Neural crest cell (in vitro differentiated cells): ENCODE results near the gene DBH. TPM values are rescaled to one million over a fixed set of nuclear protein-coding genes. Genes with fewer than 3 reads are reported as not detected.
A peak's percentile ranks its signal among the peaks of the same experiment; 100 is the strongest.

Source experiments
- DNase-seq: peaks from one replicate; pipeline ENCODE4 v3.0.0; 2021; ENCODE audit warnings: low read depth, mixed read lengths, low spot score
- H3K27ac Mint-ChIP-seq: one replicate; pipeline ENCODE4 v1.8.0; 2021; ENCODE audit warnings: mild to moderate bottlenecking, mixed read lengths; ENCODE audit not compliant: unreplicated experiment
- H3K27me3 Mint-ChIP-seq: 2 replicates; pipeline ENCODE4 v1.8.0; 2021; ENCODE audit warnings: low read depth, mild to moderate bottlenecking, mixed read lengths
- H3K36me3 Mint-ChIP-seq: 2 replicates; pipeline ENCODE4 v1.8.0; 2021; ENCODE audit warnings: low read depth, mild to moderate bottlenecking, mixed read lengths
- H3K4me1 Mint-ChIP-seq: 2 replicates; pipeline ENCODE4 v1.8.0; 2021; ENCODE audit warnings: mixed read lengths
- H3K4me3 Mint-ChIP-seq: one replicate; pipeline ENCODE4 v1.8.0; 2021; ENCODE audit warnings: mild to moderate bottlenecking, mixed read lengths
- H3K9me3 Mint-ChIP-seq: 2 replicates; pipeline ENCODE4 v1.8.0; 2021; ENCODE audit warnings: mixed read lengths
- total RNA-seq: library from RNA; stranded (reverse); gene quantifications from 2 replicates; pipeline ENCODE4 v1.2.1, GENCODE V29; 2021
- TF ChIP-seq, protein P1 (sequence below): fragments of 200-600 bp; sonication (generic); conservative IDR thresholded peaks from 2 replicates; pipeline ENCODE4 v1.5.0; 2021; ENCODE audit warnings: antibody characterized with exemption, mild to moderate bottlenecking

The DBH gene
- total RNA-seq, 1 donor from 2014 or later: 0.75 TPM

DNA sequence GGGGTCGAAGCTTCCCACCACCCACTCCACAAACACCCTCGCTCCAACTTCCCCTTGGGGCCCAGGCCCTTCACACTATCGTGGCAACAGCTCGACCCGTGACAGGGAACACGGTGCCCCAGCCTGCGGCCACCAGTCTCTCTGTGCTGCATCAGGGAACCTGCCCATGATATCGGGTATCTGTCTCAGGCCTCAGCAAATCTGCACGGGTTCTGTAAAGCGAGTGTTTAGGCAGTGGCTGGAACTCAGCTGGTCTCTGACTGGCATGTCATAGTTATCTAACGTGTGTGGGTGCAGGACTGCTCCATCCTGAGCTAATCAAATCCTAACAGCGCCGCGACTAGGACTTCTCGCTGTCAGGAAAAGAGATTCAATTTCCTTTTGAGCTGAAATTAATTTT lies 42.9 kb downstream of the DBH start:
- H3K4me3 Mint-ChIP-seq: no peak overlapping the region
- H3K27me3 Mint-ChIP-seq: no peaks in the 10 kb centered on the region
- DNase-seq: no peak
- TF ChIP-seq, protein P1, sequence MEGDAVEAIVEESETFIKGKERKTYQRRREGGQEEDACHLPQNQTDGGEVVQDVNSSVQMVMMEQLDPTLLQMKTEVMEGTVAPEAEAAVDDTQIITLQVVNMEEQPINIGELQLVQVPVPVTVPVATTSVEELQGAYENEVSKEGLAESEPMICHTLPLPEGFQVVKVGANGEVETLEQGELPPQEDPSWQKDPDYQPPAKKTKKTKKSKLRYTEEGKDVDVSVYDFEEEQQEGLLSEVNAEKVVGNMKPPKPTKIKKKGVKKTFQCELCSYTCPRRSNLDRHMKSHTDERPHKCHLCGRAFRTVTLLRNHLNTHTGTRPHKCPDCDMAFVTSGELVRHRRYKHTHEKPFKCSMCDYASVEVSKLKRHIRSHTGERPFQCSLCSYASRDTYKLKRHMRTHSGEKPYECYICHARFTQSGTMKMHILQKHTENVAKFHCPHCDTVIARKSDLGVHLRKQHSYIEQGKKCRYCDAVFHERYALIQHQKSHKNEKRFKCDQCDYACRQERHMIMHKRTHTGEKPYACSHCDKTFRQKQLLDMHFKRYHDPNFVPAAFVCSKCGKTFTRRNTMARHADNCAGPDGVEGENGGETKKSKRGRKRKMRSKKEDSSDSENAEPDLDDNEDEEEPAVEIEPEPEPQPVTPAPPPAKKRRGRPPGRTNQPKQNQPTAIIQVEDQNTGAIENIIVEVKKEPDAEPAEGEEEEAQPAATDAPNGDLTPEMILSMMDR: no peak
- H3K4me1 Mint-ChIP-seq: no peaks in the 10 kb centered on the region
- no peaks in the 10 kb centered on the region for H3K9me3 Mint-ChIP-seq
- H3K27ac Mint-ChIP-seq: no peak overlapping the region
- H3K36me3 Mint-ChIP-seq: no peaks in the 10 kb centered on the region

DNA sequence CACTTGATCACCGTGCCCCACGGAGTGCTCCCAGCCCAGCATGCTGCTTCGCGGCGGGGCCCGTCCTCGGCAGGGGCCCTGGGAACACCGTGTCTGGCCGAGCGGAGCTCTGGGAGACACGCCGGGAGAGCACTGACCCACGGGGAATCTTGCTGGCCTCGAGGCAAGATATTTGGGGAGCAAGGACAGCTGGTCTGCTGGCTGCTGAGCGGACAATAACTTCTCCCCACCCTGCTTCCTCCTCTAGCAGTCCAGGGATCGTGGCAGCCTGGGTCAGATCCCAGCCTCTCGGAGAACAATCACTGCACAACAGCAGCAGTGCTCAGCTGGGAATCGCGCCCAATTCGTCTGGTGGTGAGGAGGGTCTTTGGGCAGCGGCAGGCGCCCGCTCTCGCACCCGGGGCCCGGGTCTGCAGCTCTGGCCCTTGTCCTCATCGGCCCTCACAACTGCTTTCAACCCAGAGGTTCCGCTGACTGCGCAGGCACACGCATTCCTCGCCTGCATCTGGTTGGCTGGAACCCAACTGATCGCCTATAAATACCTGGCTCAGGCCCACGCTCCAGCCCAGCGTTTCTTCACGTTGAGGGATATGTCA lies 43.4 kb downstream of the DBH start:
- Mint-ChIP-seq H3K36me3 (no peaks in the 10 kb centered on the region), H3K9me3 (no peaks in the 10 kb centered on the region), H3K4me3 (no peak overlapping the region), H3K27me3 (no peaks in the 10 kb centered on the region), H3K4me1 (no peaks in the 10 kb centered on the region), H3K27ac (peak overlapping the region; percentile 57)
- TF ChIP-seq, protein P1: no peak
- no peak for DNase-seq

DNA sequence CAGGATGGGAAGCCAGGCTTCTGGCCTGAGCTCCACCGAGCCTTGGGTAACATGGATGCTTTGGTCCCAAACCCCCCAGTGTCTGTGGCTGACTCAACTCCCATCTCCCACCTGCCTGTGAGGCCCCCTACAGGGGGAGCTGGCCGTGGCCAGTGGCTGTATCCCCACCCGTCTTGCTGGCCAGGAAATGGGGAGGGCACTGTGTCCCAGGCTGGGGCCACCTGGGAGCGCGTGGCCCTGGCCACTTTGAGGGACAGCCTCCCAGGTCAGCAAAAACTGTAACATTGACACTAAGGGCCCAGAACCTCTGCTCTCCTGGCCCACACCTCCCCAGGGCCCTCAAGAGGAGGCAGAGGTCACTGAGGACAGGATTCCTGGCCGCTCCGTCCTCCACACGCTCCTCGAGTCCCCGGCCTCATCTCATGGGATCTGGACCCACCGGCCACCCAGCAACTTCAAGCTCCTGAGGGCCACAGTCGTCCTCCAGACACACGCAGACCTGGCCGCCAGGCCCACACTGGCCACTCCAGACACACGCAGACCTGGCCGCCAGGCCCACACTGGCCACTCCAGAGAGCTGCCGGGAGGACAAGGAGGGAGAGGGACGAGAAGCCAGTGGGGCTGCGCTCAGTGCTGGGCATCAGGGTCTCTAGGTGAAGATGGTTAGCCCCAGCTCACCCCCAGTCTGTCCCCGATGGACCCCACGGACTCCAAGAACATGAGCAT lies 44.2 kb downstream of the DBH start:
- TF ChIP-seq, protein P1: no peak
- H3K9me3 Mint-ChIP-seq: no peaks in the 10 kb centered on the region

DNA sequence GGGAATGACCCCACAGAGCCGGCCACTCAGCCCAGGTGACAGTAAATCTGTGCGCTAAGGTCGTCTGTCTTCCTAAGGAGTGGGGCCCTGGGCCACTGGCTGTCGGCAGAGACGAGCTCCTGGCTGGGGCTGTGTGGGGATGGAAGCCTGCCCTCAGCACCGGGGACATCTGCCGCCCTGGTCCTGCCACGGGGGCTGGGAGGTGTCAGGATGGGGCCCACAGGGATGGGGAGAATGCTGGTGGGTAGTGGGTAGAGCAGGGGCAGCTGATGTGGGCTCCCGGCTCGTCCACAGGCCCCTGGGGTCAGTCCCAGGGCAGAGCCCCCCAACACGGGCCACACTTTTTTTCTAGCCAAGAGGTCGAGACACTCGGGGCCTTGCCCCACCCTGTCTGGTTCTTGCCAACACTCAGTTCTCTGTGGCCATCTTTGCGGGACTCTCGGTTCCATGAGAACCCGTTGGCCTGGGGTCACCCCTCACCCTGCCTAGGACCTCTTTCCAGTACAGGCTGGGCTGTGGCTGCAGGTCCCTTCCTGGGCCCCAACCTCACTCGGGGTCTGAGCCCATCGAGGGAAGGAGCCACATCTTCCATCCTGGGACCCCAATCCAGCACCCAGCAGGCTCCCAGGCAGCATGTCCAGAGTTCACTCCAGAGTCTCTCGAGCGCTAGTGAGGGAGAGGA lies 45.0 kb downstream of the DBH start:
- TF ChIP-seq, protein P1: no peak

More for the DNA sequence above, 44.2 kb downstream of the DBH start:
- Mint-ChIP-seq H3K36me3 (no peaks in the 10 kb centered on the region), H3K4me1 (no peaks in the 10 kb centered on the region), H3K27me3 (no peaks in the 10 kb centered on the region), H3K4me3 (no peak overlapping the region), H3K27ac (no peak overlapping the region)
- no peak for DNase-seq

DNA sequence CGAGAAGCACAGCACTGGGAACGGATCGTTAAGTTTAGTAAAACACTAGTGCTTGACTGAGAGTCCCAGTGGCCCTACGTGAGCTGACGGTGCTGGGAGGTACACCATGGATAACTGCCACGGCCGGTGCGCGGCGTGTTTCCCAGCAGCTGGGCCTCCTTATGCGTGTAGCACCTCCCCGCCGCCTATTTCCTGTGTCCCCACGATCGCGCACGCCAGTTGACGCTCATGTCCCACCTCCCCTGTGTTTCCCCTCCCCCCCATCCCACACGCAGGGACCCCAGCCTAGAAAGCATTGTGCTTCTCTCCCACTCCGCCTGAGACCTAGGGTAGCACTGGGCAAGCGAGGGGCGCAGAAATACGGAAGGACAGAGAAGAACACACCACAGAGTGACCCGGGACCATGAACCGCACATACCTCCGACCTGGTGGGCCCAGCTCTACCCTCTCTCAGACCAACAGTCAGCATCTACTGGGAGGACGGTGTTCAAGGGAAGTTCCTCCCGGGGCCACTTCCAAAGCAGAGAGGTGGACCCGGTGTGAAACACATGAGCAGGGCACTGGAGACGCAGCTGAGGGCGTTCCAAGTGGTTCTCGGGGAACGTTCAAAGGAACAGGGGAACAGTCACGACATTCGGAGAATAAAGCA lies 45.6 kb downstream of the DBH start:
- TF ChIP-seq, protein P1: no peak
- DNase-seq: no peak
- Mint-ChIP-seq H3K4me1 (no peaks in the 10 kb centered on the region), H3K27me3 (no peaks in the 10 kb centered on the region), H3K36me3 (no peaks in the 10 kb centered on the region), H3K27ac (peak overlapping the region; percentile 57), H3K4me3 (no peak overlapping the region), H3K9me3 (no peaks in the 10 kb centered on the region)

More for the DNA sequence above, 45.0 kb downstream of the DBH start:
- no peak for DNase-seq
- Mint-ChIP-seq H3K4me1 (no peaks in the 10 kb centered on the region), H3K9me3 (no peaks in the 10 kb centered on the region), H3K4me3 (no peak overlapping the region), H3K36me3 (no peaks in the 10 kb centered on the region), H3K27me3 (no peaks in the 10 kb centered on the region), H3K27ac (no peak overlapping the region)
